C4-2B (cell line): ENCODE data around the gene ANXA11.
"Not testable (repeated sequence)": the region's sequence is repeated elsewhere in the genome, so short reads cannot be mapped to it uniquely, and the experiment has no call there.

ENCODE experiments used
- ZFX ChIP-seq: fragments of 450-650 bp; IDR thresholded peaks from 2 replicates; pipeline ENCODE4 v1.6.1; 2017
- TF ChIP-seq, protein P1 (sequence below): fragments of 450-650 bp; conservative IDR thresholded peaks from 2 replicates; pipeline ENCODE4 v1.5.1; 2017; ENCODE audit warnings: mild to moderate bottlenecking

DNA sequence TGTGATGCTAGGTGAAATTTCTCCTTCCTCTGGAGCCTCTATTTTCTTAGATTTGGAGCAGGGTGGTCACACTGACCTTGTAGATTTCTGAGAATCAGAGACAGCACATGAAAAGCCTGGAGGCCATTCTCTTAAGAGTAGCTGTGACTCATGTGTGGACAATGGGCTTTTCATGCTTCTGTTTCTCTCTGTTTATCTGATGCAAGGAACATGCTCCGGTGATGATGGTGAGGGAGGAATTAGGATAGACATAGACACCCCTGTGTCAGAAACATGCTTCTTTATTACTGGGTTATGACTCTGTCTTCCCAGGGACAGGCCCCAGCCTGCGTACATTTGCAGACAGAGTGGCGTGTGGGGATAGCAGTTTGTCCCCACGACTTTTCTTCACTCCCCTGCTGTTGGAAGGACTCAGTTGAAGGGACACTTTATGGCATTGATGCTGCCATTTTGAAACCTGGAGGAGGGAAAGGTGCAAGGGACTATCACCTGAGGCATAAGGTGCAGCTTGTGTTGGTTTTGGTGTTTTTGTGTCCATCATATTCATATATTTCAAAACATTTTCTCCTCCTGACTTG, 46.5 kb upstream of the ANXA11 start:
- TF ChIP-seq, protein P1, sequence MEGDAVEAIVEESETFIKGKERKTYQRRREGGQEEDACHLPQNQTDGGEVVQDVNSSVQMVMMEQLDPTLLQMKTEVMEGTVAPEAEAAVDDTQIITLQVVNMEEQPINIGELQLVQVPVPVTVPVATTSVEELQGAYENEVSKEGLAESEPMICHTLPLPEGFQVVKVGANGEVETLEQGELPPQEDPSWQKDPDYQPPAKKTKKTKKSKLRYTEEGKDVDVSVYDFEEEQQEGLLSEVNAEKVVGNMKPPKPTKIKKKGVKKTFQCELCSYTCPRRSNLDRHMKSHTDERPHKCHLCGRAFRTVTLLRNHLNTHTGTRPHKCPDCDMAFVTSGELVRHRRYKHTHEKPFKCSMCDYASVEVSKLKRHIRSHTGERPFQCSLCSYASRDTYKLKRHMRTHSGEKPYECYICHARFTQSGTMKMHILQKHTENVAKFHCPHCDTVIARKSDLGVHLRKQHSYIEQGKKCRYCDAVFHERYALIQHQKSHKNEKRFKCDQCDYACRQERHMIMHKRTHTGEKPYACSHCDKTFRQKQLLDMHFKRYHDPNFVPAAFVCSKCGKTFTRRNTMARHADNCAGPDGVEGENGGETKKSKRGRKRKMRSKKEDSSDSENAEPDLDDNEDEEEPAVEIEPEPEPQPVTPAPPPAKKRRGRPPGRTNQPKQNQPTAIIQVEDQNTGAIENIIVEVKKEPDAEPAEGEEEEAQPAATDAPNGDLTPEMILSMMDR = not testable (repeated sequence)
- TF ChIP-seq ZFX = not testable (repeated sequence)
